ENCODE results near the gene FAM169A. TPM values are rescaled to one million over a fixed set of nuclear protein-coding genes. Genes with fewer than 3 reads are reported as not detected.
A peak's percentile ranks its signal among the peaks of the same experiment; 100 is the strongest.

Gene FAM169A
- total and polyA plus RNA-seq, 2 experiments from 2014 or later = 16.9 to 97.7 TPM

- H3K27ac Mint-ChIP-seq = 0 out of 2 replicates have a peak overlapping the region, but pooled peaks have one; percentile 25
- no peak for ATAC-seq
- peak overlapping the region; percentile 67 for H3K27ac ChIP-seq (ENCODE audit: low read depth)
- no peak overlapping the region for H3K4me3 ChIP-seq
- peaks cover 48% of the 10 kb centered on the region for H3K4me1 Mint-ChIP-seq
- no peak overlapping the region for H3K4me3 Mint-ChIP-seq
- H3K4me2 ChIP-seq = no peak overlapping the region
- H2AFZ ChIP-seq = no peak overlapping the region
- peaks cover 38% of the 10 kb centered on the region for H3K4me1 ChIP-seq (ENCODE audit: insufficient read depth)
- no peaks in the 10 kb centered on the region; the same call in 1 of the 2 replicates for H3F3A ChIP-seq (replicated peaks; ENCODE audit: low read depth)
- TF ChIP-seq CREB1 (CRISPR knock-in tag; IDR thresholded peaks at IDR 0.05; ENCODE audit: low read depth) (no peak), ZNF114 (CRISPR knock-in tag; IDR thresholded peaks at IDR 0.05) (no peak), EZH2 (IDR thresholded peaks at IDR 0.05; ENCODE audit: low read depth, unreplicated experiment) (no peak)
- TF ChIP-seq, protein P1, sequence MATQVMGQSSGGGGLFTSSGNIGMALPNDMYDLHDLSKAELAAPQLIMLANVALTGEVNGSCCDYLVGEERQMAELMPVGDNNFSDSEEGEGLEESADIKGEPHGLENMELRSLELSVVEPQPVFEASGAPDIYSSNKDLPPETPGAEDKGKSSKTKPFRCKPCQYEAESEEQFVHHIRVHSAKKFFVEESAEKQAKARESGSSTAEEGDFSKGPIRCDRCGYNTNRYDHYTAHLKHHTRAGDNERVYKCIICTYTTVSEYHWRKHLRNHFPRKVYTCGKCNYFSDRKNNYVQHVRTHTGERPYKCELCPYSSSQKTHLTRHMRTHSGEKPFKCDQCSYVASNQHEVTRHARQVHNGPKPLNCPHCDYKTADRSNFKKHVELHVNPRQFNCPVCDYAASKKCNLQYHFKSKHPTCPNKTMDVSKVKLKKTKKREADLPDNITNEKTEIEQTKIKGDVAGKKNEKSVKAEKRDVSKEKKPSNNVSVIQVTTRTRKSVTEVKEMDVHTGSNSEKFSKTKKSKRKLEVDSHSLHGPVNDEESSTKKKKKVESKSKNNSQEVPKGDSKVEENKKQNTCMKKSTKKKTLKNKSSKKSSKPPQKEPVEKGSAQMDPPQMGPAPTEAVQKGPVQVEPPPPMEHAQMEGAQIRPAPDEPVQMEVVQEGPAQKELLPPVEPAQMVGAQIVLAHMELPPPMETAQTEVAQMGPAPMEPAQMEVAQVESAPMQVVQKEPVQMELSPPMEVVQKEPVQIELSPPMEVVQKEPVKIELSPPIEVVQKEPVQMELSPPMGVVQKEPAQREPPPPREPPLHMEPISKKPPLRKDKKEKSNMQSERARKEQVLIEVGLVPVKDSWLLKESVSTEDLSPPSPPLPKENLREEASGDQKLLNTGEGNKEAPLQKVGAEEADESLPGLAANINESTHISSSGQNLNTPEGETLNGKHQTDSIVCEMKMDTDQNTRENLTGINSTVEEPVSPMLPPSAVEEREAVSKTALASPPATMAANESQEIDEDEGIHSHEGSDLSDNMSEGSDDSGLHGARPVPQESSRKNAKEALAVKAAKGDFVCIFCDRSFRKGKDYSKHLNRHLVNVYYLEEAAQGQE (IDR thresholded peaks at IDR 0.05; ENCODE audit: unreplicated experiment) = no peak
- TF ChIP-seq, protein P2, sequence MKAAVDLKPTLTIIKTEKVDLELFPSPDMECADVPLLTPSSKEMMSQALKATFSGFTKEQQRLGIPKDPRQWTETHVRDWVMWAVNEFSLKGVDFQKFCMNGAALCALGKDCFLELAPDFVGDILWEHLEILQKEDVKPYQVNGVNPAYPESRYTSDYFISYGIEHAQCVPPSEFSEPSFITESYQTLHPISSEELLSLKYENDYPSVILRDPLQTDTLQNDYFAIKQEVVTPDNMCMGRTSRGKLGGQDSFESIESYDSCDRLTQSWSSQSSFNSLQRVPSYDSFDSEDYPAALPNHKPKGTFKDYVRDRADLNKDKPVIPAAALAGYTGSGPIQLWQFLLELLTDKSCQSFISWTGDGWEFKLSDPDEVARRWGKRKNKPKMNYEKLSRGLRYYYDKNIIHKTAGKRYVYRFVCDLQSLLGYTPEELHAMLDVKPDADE (IDR thresholded peaks at IDR 0.05) = no peak
- TF ChIP-seq, protein P3, sequence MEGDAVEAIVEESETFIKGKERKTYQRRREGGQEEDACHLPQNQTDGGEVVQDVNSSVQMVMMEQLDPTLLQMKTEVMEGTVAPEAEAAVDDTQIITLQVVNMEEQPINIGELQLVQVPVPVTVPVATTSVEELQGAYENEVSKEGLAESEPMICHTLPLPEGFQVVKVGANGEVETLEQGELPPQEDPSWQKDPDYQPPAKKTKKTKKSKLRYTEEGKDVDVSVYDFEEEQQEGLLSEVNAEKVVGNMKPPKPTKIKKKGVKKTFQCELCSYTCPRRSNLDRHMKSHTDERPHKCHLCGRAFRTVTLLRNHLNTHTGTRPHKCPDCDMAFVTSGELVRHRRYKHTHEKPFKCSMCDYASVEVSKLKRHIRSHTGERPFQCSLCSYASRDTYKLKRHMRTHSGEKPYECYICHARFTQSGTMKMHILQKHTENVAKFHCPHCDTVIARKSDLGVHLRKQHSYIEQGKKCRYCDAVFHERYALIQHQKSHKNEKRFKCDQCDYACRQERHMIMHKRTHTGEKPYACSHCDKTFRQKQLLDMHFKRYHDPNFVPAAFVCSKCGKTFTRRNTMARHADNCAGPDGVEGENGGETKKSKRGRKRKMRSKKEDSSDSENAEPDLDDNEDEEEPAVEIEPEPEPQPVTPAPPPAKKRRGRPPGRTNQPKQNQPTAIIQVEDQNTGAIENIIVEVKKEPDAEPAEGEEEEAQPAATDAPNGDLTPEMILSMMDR (conservative IDR thresholded peaks at IDR 0.05; ENCODE audit: low read depth in 2 of 2) = no peak
- no peak for DNase-seq (ENCODE audit: low spot score)
- no peaks in the 10 kb centered on the region for H3K27me3 ChIP-seq (ENCODE audit: insufficient read depth)
- no peaks in the 10 kb centered on the region for H3K9me3 Mint-ChIP-seq
- H3K9me2 ChIP-seq (ENCODE audit: insufficient read depth) = no peaks in the 10 kb centered on the region
- peaks cover 28% of the 10 kb centered on the region for H4K20me1 ChIP-seq (replicated peaks; ENCODE audit: insufficient read depth)
- H3K27me3 Mint-ChIP-seq (ENCODE audit: insufficient read depth, low read depth, poor library complexity) = peaks cover 2% of the 10 kb centered on the region
- H3K36me3 Mint-ChIP-seq (ENCODE audit: low read depth) = peaks cover 73% of the 10 kb centered on the region
- peaks cover 95% of the 10 kb centered on the region for H3K79me2 ChIP-seq (replicated peaks; ENCODE audit: insufficient read depth)
- peaks cover 35% of the 10 kb centered on the region; the same call in 1 of the 2 replicates for H3K36me3 ChIP-seq (ENCODE audit: insufficient read depth)
Observed at GRCh38 chr5:74838262-74838661, 27.9 kb downstream of the FAM169A start.

DNA sequence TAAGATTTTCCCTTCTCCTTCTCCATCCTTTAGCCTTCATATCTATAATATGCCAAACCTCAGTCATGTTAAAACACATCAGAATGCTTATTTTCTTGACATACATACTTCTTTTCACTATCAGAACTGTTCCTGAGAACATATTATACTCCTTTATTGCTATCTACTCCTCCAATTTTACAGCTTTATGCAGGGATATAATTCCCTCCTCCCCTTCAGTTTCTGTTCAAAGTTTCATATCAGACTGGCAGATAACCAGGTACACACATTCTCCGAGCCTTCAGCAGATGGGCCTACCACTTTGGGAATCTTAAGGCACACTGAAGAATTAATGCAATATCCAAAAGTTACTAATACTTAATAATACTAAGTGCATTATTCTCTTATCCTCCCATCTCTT is 29.1 kb downstream of the FAM169A start:
- Histone ChIP-seq H3K36me3 (ENCODE audit: insufficient read depth) (peaks cover 35% of the 10 kb centered on the region; the same call in 1 of the 2 replicates), H3K4me3 (no peak overlapping the region), H3K27ac (ENCODE audit: low read depth) (peak overlapping the region; percentile 67; the same call in 1 of the 2 replicates), H3K27me3 (ENCODE audit: insufficient read depth) (no peaks in the 10 kb centered on the region), H3F3A (replicated peaks; ENCODE audit: low read depth) (no peaks in the 10 kb centered on the region; the same call in 1 of the 2 replicates), H3K9me2 (ENCODE audit: insufficient read depth) (no peaks in the 10 kb centered on the region), H3K4me1 (ENCODE audit: insufficient read depth) (peaks cover 36% of the 10 kb centered on the region), H3K79me2 (replicated peaks; ENCODE audit: insufficient read depth) (peaks cover 93% of the 10 kb centered on the region), H3K4me2 (no peak overlapping the region), H2AFZ (no peak overlapping the region), H4K20me1 (replicated peaks; ENCODE audit: insufficient read depth) (peaks cover 21% of the 10 kb centered on the region)
- ATAC-seq (no peak), DNase-seq (ENCODE audit: low spot score) (no peak)
- Mint-ChIP-seq H3K4me3 (no peak overlapping the region), H3K9me3 (no peaks in the 10 kb centered on the region), H3K4me1 (peaks cover 47% of the 10 kb centered on the region), H3K27me3 (ENCODE audit: insufficient read depth, low read depth, poor library complexity) (peaks cover 2% of the 10 kb centered on the region), H3K27ac (no peak overlapping the region), H3K36me3 (ENCODE audit: low read depth) (peaks cover 76% of the 10 kb centered on the region)
- TF ChIP-seq, protein P1 (IDR thresholded peaks at IDR 0.05; ENCODE audit: unreplicated experiment) = no peak
- TF ChIP-seq, protein P2 (IDR thresholded peaks at IDR 0.05) = no peak
- TF ChIP-seq NANOG (IDR thresholded peaks at IDR 0.05; ENCODE audit: borderline replicate concordance) = no peak

Data from GM23338 (cell line).